SK-MEL-5 (cell line): ENCODE measurements around the gene DNAJB6. TPM values are rescaled to one million over a fixed set of nuclear protein-coding genes. Genes with fewer than 3 reads are reported as not detected.

Experiments used
- DNase-seq: peaks from one replicate; pipeline ENCODE4 v3.0.0-alpha.2; 2016; ENCODE audit warnings: low read depth, low spot score
- in situ Hi-C: cut with HindIII; loops from 2 replicates; pipeline ENCODE4 v1.10.0; 2016; ENCODE audit warnings: low sequenced_read_pairs, high pct_unique_total_duplicates, low pct_unique_long_range_greater_than_20kb
- polyA plus RNA-seq, 2 experiments: library from polyadenylated mRNA; depleted of rRNA; stranded (reverse); fragments of >200 nt; gene quantifications; 2 replicates each; pipeline ENCODE4 v1.2.3, GENCODE V29; 2015
- total RNA-seq: library from RNA; depleted of rRNA; stranded (reverse); fragments of >200 nt; shearing (Covaris generic); gene quantifications from 2 replicates; pipeline ENCODE4 v1.2.3, GENCODE V29; 2014; rRNA removed

DNAJB6 gene
- total RNA-seq = 120 and 132 TPM in 2 replicates
- 143 and 154 TPM in 2 replicates for polyA plus RNA-seq (2015; cell fraction: cytosol; rRNA removed)
- polyA plus RNA-seq (2015; cell fraction: nucleus; rRNA removed) = 108 and 143 TPM in 2 replicates

DNA sequence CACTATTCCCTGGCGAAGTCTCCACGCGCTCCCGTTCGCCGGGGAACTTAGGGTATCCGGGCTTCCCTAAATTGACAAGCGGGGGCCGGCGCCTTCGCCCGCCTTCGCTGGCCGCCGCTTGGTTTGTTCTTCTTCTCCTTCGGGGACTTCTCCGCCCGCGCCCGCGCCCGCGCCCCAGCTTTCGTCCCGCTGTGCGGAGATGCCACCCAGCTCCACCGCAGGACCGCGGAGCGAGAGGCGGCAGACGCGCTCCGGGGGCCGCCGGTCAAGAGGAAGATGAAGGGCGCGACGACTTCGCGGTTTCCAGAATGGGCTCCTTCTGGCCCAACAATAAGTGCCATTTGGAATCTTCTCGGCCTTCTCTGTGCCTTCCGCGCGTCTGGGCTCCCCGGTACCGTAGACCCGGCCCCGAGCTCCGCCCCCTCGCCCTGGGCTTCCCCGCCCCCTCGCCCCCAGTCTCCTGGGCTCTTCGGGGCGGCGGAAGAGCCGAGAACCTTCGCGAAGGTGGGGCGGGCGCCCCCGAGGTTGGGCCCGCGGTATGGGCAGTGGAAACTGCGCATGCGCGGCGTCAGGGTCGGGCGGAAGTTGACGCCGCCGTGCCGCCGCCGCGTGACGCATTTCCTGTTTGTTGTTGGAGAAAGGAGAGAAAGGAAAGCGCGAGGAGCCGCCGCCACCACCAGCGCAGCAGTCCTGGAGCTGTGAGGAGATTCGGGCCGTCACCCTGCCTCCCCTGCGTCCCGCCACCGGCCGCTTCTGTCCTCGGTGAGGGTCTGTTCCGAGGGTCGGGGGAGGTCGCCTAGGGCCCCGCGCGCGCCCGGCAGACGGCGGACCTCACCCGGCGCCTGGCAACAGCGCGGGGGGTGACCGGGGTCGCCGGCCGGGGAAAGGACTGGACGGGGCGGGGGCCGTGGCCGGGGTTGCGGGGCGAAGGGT lies at the start of gene DNAJB6:
TSS of gene DNAJB6 (plus strand) at position 622 of the 933 bp plus-strand sequence. CDS start 21,569 bp downstream, outside the sequence.
- in situ Hi-C loops = no loop called here
- peak; percentile 94 for DNase-seq

DNA sequence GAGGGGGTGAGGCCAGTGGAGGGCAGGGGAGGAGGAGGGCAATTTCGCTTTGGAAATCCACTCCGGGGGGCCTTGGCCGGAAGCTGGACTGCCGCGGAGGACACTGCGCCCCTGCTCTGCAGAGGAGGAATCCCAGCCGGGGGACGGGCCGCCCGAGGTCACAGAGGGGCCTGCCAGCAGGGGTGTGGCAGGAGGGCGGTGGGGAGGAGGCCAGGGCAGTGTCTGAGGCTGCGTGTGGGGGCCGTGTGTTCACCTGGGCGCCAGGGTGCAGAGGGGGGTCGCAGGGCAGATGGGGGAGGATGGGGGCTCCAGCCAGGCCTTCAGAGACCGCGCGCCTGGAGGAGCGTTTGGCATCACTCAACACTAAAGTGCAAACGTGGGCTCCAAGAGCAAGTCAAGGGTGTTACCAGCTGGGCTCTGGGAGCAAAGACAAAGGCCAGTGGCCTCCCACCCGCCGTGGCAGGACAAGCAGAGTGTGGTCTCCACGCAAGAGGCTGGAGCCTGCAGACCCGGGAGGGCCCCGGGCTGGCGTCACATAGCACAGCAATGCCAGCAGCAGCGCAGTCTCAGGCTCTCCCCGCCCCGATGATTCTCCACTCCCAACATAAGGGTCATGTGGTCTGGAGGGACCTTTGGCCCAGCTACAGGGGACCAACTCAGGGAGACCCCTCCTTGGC lies 45.3 kb upstream of the DNAJB6 start:
- no peak for DNase-seq
- in situ Hi-C loops = no loop called here

DNA sequence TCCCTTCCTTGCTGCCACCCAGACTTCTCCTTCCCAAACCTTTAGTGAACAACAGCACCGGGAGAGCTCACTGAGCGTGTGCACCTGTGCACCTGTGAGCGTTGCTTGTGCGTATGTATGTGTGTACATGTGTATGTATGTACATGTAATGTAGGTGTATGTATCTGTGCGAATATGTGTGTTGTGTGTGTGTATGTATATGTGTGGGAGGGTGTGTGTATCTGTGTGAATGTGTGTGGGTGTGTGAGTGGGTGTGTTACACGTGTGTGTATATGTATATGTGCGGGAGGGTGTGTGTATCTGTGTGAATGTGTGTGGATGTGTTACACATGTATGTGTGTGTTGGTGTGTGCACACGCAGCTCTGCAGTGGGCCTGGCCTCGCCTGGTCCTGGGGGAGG lies 44.5 kb upstream of the DNAJB6 start:
- in situ Hi-C loops = no loop called here
- no peak for DNase-seq

DNA sequence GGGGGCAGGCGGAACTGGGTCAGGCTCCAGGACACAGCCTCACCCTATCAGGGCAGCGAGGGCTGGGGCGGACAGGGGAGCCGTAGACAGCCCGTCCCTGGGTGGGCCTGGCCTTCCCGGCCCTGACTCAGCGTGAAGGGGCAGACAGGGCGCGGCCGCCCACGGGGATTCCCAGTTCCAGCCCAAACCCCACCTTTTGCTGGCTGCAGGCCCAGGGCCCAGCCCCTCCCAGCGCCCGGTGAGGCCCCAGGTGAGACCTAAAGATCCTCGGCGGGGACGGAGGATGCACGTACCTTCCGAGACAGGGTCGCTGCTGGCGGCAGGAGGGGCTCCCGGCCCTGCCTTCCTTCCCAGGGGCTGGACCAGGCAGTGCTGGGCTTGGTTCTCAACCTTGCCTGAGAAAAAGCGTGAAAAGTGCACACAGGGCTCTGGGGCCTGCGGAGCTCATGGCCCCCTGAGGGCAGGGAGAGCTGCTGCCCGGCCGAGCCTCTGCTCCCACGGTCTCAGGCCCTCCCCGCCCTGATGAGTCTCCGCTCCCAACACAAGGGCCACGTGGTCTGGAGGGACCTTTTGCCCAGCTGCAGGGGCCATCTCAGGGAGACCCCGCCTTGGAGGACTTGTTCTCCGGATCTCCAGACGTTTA lies 43.9 kb upstream of the DNAJB6 start:
- no peak for DNase-seq
- in situ Hi-C loops = no loop called here

DNA sequence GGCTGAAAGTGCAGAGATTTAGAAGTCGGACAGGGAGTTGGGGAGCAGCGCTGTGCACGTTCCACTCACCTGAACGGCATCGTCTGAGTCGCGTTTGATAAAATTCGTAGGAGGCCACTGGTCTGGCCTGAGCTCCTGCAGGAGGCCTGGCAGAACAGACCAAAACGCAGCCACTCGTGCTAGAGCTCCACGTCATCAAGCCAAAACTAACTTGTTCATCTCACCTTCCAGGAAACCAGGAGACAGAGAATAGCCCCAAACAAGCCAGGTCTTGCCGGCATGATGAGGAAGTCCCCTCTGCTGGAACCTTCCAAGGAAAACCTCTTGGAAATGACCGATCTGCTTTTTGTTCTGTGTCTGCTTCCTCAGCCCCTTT lies 43.4 kb upstream of the DNAJB6 start:
- no peak for DNase-seq
- in situ Hi-C loops = no loop called here

DNA sequence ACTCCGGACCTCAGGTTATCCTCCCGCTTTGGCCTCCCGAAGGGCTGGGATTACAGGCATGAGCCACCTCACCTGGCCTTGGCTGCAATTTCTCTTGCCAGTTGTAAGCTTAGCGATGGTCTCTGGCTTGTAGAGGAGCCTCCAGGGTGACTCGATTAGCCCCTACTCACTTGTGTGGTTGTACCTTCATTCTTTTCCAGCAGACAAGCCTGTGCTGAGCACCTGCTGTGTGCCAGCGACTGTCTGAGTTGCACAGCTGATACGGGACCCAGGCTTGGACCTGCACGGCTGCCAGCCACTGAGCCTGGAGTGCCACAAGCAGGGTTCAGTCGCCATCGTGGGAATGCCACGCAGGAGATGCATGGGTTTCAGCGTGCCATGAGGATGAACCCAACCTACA lies 42.0 kb upstream of the DNAJB6 start:
- DNase-seq = no peak
- in situ Hi-C loops = no loop called here

DNA sequence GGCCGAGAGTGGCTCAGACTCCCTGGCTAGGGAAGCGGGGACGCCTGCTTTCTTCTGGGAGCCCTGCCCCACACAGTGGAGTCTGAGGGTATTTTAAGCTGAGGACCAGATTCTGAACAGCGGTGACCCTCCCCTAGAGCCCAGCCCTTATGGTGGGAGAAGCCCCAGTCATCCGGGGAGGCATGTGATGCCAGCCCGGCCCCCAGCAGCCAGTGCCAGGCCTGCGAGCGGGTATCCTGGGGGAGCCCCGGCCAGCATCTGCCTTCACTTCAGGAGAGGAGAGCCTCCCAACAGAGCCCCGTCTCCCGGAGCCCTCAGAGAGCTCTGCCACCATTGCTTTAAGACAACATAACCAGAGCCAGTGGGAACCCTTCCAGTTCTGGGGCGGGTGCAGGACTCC lies 41.5 kb upstream of the DNAJB6 start:
- no peak for DNase-seq
- in situ Hi-C loops = no loop called here

DNA sequence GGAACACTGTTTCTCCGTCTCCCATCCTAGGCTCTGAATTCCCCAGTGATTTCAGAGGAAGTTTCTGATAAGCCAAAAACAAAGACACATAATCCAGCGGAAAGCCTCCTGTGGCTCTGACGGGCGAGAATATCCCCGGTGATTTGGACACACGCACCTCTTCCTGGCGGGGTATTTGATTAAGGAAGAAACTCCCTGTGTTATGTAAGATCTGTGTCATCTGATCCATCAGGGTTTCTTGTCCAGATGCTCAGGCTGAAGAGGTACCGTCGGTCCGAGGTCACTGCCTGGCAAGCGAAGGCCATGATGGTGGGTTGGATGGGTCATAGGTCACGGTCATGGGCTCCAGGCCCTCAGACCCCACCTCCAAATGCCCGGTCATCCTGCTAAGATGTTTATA lies 39.6 kb upstream of the DNAJB6 start:
- in situ Hi-C loops = no loop called here
- no peak for DNase-seq

DNA sequence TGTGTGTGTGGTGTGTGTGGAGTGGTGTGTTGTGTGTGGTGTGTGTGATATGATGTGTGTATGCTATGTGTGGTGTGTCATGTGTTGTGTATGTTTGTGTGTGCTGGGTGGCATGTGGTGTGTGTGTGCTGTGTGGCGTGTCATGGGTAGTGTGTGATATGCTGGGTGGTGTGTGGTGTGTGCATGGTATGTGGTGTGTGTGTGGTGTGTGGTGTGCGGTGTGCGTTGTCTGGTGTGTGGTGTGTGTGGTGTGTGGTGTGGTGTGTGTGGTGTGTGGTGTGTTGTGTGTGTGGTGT lies 37.5 kb upstream of the DNAJB6 start:
- in situ Hi-C loops = no loop called here
- DNase-seq = no peak

DNA sequence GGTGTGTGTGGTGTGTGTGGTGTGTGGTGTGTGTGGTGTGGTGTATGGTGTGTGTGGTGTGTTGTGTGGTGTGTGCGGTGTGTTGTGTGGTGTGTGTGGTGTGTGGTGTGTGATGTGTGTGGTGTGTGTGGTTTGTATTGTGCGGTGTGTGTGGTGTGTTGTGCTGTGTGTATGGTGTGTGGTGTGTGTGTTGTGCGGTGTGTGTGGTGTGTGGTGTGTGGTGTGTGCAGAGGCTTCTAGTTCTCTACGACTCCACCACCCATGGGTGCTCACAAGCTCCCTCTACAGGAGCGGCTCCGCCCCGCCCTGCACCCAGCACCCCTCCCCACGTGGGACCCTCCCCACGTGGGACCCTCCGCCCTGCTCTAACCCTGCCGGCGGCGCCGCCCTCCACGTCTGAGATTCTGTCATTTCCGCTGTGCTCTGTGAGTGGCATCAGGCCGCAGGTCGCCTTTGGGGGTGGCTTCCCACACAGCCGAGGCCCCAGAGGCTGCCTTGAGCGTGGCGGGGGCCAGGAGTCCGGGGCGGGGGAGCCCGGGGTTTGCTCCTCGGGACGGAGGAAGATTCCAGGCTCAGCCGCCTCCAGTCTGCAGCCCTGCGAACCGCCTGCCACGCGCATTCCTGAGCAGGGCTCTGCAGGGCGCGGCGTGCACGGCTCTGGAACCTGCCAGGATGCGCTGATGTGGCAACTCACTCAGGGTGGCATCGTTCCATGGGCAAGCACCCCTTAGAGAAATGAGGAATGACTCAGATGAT lies 37.0 kb upstream of the DNAJB6 start:
- in situ Hi-C loops = no loop called here
- no peak for DNase-seq

DNA sequence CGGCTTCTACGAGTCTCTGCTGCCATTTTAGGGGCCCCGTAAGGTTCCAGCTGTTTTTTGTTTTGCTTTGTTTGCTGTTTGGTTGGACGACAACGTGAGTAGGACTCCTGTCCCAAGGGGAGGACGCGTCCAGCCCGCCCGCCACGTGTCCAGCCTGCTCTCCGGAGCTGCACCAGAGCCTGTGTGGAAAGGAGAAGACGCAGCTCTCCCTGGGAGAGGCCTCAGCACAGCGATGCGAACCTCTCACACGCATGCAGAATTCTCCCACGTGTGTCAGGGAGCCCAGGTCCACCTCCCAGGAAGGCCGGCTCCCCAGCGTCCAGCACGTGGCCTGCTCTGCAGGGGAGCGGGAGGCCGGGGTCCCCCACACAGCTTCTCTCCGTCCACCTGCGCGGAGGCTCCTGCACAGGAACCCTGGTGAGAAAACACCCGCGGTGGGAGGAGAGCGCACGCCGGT lies 36.4 kb upstream of the DNAJB6 start:
- in situ Hi-C loops = no loop called here
- DNase-seq = no peak

DNA sequence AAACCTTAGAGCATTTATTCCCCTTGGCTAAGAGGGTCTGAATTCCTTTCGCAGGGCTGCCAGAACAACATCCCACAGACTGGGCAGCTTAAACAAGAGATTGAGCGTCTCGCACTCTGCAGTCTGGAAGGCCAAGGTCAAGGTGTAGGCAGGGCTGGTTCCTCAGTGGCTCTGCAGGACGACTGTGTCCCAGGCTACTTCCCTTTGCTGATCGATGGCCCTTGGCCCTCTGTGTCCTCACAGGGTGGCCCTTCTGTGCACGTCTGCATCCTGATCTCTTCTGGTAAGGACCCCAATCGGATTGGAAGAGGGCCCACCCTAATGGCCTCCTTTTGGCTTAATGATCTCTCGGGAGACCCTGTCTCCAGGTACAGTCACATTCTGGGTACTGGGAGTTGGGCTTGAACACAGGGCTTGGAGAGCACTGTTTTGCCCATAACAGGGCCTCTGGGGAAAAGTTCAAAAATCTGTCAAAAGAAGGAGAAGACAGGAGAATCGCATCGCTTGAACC lies 35.1 kb upstream of the DNAJB6 start:
- in situ Hi-C loops = no loop called here
- DNase-seq = no peak

DNA sequence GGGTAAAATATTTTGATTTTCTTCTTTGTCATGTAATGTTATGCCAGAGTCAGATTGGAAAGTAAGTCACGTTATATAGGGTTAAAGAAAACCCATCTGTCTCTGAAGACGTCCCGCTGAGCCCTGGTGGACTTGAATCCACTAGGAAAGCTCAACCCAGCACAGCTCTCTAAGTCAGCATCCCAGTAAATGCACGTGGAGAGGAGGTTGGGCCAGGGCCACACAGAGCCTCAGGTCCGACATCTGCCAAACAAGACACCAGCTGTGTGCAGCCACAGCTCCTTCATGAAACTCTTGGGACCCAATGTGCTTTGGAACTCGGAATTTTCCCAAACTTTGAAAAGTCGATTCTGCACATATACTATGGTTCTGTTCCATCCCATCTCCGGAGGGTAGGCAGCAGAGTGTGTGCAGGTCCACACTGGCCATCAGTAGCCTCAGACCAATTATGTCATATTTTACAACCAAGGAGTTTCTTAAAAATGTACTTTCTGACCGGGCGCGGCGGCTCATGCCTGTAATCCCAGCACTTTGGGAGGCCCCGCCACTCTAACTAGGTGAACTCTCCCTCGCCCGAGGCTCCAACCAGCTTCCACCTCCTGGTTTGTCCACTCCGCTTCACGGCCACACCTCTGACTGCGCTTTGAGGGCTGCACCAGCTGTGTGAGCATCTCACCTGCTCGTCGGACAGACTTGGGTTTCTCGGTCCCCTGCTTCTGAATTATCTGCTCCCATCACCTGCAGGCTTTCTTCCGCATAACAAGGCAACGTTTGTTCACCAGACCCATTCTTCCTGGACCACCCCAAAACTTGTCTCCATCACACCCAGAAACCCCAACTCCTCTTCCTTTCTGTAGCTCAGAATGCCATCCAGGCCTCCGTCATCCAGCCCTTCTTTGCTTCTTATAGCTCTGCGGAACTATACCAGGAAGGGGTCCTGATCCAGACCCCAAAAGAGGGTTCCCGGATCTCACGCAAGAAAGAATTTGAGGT lies 29.7 kb upstream of the DNAJB6 start:
- in situ Hi-C loops = no loop called here
- DNase-seq = no peak

DNA sequence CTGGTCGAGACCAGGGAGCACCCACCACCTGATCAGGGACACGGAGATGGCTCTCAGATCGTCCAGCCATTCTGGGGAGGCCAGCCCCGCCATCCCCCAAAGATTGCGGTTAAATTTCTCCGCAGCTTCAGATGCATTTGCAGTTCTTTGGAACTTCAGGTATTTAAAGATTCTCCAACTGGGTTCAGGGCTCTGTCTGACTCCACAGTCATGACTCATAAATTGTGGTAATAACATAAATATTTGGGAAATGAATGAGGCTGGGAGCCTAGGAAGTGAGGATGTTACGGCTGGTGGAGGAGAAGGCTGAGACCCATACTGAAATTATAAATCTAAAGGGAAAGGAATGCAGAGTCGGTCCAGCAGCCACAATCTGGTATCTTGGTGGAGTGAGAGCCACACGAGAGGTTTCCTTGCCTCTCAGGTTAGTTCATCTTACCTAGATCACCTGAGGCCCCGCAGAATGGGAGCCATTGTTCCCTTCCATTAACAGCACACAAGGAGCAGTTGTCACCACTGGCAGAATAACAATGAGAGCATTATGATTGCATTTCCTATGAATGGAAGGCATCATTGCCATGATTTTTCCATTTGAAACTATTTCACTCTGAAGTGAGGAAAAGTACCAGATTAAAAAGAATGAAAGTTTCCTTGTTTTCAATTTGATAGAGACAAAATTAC lies 26.7 kb upstream of the DNAJB6 start:
- DNase-seq = peak; percentile 96
- in situ Hi-C loops = no loop called here

DNA sequence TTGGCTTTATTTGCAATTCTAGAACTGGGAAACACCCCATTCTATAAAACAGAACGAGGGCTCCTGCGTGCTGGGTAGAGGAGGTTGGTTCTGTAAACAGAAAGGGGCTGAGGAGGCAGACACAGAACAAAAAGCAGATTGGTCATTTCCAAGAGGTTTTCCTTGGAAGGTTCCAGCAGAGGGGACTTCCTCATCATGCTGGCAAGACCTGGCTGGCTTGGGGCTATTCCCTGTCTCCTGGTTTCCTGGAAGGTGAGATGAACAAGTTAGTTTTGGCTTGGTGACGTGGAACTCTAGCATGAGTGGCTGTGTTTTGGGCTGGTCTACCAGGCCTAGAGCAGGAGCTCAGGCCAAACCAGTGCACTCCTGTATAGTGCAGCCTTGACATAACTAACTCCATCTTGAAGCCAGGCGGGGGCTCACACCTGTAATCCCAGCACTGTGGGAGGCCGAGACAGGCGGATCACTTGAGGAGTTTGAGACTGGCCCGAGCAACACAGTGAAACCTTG lies 26.1 kb upstream of the DNAJB6 start:
- DNase-seq = no peak
- in situ Hi-C loops = no loop called here

DNA sequence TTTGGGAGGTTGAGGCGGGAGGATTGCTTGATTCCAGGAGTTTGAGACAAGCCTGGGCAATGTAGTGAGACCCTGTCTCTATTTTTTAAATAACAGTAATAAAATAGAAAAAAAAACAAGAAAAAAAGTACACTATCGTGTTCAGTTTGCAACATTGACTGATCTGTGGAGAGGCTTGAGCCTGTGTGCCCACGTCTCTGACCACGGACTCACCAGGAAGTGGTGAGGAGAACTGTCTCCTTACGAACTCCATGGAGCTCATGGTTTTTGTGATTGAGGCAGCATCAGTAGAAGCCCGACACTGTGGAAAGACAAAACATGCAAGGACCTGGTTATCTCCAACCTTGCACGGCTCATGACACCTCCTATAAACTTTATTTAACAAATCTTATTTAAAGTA lies 23.9 kb upstream of the DNAJB6 start:
- in situ Hi-C loops = no loop called here
- no peak for DNase-seq
